GM18520 (cell line): ENCODE data around the gene CYTL1.

ENCODE experiments used
- ATAC-seq: cut with Tn5 transposase; IDR thresholded peaks from one replicate; pipeline ENCODE4 v1.9.1; 2021; ENCODE audit not compliant: unreplicated experiment

CYTL1 gene

GRCh38 chr4:4971796-4972195 is 47.5 kb downstream of the CYTL1 start:
- no peak for ATAC-seq

DNA sequence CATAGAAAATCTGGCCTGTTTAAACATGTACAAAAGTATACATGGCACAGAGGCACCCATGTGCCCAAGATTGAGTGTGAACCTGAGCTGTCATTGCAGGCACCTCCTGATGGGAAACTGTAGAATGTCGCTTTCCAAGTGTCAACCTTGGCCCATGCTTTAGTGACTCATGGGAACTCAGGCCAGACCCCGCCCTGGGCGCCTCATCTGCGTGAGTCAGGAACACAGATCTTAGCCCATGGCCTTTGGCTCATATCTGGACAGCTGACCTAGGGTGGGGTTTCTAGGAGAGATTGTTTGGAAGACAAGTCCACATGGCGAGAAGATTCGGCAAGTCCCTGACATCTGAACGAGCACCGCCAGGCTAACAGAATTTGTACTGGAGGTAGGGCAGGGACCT is 50.0 kb downstream of the CYTL1 start:
- no peak for ATAC-seq

DNA sequence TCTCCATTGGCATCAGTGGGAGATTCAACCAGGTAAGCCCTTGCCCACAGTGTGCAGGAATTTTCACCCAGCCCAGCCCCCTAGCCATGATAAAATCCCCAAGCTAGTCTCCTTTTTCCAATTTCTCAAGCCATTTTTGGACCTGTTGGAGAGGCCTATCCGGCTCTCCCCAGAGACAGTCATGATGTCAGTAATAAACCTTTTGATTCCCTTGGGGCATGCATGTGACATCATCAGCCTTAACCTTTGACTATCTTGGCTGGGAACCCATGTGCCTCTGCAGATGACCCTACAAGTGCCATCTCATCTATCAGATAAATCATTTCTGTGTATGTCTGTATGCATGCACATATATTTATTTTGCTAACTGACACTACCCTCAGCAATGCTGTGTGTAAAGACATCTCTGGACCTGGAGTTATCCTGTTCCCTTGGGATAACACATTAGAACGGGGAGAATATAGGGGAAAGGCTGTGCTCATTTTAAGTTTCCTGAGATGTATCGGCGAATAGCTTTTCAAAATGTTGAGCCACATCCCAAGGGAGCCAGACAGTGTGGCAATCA is 51.0 kb downstream of the CYTL1 start:
- ATAC-seq = no peak
